NCI-H82 treated with DMSO at 0.1 percent for 48 hours (cell line): ENCODE measurements around the gene SPRYD3.

Source experiments
- DNase-seq: peaks from one replicate; lab custom pipeline; 2025; ENCODE audit not compliant: unreplicated experiment; lab: John Stamatoyannopoulos, UW

The SPRYD3 gene

GRCh38 chr12:53082637-53083175, 3.5 kb upstream of the SPRYD3 start:
- DNase-seq: no peak

GRCh38 chr12:53078425-53079225, 565 bp downstream of the SPRYD3 start:
- no peak for DNase-seq

DNA sequence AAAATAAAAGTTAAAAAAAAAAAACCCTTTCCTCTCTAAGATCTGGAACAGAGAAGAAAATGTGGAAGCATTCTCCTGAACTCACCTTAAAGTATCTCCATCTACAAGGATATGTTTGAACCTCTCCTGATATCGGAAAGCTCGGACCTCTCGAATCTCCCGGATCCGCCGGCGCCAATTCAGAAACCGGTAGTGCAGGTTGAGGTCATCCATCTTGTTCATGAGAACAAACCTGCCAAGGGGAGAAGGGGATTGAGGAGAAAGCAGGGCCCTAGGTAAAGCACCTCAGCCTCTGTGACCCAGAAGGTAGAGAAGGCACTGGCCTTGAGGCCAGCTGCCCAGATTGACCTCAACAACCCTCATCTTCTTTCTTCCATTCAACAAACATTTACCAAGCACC, 2.2 kb downstream of the SPRYD3 start:
- DNase-seq: no peak

- DNase-seq: no peak
Measured at GRCh38 chr12:53076461-53076860, 2.7 kb downstream of the SPRYD3 start.

GRCh38 chr12:53074999-53075370, 4.2 kb downstream of the SPRYD3 start:
- DNase-seq: no peak

DNA sequence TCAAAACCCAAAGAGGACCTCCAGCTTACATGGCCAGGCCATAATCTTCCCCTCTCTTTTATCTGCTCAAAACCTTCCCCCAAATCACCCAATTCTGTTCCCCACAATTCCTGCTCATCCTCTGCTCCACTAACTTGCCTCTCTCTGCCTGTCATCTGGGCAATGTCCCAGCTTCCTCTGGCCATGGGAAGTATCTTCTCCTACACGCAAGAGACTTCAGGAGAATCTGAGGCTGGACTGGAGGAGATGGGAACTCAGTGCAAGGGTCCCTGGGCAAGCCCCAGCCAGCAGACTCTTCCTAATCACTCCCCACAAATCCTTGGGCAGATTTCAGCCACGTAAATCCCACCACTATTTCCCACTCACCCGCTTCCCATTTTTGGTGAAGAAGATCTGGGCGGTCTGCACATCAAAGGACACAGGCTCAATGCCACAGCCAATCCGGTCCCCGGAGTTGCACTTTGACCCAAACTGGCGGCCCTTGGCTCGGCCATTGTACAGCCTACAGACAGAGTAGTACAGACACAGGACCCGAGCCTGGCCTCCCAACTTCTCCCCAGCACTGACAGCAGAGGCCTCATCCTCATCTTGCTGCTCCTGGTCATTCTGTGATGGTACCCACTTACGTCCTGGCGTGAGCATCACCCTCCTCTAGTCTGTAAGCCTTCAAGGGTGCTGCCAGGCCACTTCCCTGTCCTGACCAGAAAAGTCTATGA, 4.7 kb downstream of the SPRYD3 start:
- no peak for DNase-seq

DNA sequence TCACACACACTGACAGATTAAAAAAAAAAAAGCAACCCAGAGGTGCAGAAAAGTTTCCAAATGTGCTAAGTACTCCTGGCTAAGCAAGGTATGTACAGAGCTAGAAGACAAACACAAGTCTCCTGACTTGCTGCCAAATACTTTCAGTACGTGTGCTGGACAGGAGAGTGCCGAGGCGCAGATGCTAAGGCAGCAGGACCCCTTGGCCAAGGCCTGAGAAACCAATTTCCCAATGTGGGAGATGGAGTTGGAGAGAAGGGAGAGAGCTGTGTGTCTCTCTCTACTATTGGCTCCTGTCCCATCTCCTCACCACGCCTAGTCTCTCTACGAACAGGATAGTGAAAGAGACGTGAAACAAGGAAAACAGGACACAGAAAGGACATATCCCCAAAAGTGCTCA, 5.3 kb downstream of the SPRYD3 start:
- no peak for DNase-seq

GRCh38 chr12:53071591-53072551, 7.3 kb downstream of the SPRYD3 start:
- no peak for DNase-seq

GRCh38 chr12:53070877-53071492, 8.2 kb downstream of the SPRYD3 start:
- DNase-seq: peak; percentile 53

DNA sequence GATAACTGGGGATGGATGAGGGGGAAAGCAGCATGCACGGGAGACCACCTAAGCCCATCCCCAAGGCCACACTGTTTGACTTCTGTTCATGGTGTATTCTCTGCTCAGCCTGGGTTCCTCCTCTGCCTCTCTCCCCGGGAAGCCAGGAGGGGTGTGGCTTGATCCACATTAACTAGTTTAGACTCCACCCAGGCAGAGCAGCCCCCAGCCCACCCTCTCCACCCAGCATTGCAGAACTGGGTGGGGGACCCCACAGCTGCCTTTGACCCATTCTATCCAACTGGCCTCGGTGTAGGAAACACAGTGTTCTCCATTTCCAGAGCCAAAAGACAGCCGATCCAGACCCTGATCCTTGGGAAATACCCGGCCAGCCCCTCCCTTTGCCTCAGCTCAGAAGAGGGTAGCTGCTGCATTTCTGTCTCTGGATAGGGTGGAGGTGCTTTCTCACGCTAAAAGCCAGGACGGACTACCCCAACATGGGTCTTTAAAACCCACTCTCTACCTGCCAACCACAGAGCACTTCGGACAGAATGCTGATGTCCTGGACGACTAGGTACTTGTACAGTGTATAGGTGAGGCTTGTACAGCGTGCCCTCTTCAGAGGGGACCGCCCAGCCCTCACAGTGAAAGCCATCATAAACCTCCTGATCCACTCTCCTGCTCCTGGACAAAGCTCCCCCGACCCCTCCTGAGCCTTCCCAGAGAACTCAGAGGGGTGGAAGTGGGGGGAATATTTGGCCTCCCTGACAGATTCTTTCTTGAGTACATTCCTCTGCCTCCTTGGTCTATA, 9.4 kb downstream of the SPRYD3 start:
- no peak for DNase-seq

DNA sequence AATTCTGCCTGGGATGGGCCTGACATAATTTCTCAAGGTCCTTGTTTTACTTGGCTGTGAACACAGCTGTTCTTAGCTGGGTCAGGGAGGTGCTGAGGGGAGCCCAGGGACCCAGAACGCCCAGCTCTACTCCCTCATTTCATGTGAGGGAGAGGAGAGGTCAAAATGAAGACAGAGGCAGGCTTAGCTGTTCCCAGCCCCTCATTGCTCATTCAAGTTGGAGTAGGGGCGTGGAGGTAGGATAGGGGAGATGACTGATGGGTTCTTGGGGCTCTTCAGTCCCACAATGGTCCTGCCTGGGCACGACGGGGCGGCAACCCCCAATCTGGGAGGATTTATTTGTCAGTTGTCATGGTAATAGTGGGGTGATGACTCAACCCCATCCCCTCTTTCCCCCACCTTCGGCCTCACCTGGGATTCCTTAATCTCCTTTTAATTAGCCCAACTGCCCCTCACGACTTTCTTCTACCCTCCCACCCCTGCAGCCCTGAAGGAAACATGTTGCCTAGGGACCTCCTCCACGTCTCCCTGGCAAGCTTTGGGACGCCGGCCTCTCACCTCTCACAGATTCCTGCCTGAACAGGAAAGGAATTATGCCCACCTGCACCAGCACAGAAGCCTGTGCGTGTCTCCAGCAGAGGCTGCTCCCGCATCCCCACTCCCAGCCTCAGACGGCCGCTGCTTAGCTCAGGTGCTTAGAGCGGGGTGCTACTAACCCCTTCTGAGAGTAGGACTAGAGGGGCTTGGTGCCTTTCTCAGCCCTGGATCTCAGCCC, 10.2 kb downstream of the SPRYD3 start:
- DNase-seq: no peak

GRCh38 chr12:53067993-53068770, 11.0 kb downstream of the SPRYD3 start:
- DNase-seq: no peak

DNA sequence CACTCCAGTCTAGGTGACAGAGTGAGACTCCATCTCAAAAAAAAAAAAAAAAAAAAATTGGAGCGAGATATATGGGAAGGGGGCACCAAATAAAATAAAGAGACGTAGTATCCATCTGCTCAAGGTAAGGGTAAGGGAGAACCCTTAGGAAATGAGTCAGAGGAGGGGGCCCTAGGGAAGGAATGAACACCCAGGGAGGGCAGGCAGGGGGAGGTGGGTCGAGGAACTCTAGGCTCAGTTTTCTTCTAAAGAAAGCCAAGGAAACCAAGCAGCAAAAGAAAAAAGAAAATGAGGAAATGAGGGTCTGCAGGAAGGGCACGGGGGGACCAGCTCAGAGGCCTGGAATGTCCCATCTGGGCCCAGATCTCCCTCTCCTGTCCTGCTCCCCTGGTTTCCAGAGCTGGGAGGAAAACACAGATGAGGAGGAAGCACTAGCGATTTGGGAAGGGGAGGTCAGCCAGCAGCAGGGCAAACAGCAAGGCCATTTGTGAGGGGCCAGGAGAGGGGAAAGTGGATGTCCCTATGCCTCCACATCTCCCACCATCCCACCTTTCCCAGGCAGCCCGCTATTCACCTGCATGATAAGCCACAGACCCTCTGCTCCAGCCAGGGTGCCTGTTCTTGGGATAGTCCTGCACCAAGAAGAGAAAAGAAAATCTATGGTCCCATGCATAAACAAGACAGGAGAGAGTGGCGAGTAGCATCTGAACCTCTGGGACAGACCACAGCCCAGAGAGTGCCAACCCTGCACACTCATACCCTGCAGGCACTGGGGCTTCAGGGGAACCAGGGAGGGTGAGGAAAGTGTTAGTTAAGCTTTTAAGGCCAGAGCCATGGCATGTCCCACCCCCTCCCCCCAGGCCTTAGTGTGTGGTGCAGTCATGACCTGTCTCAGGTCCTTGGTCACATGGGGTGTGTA, 11.9 kb downstream of the SPRYD3 start:
- DNase-seq: no peak

- peak; percentile 63 for DNase-seq
Measured at GRCh38 chr12:53065975-53066931, 12.9 kb downstream of the SPRYD3 start.

DNA sequence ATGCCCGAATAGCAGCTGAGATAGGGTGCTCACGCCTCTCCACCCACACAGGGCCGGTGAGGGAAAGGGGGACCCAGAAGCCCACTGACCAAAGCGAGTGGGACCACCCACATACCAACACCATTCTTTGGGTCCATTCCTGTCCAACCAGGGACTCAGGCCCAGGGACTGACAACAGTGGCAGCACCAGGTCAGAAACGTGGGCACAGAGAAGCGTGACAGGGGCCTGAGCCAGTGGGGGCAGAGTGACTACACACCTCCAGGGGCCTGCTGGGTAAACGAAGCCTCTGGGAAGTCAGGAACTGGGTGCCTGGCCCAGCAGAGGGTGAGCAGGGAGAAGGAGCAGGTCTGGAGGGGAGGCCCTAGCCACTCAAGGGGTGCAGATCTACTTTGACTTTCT, 13.7 kb downstream of the SPRYD3 start:
- no peak for DNase-seq
